ENCODE measurements around the gene TRIB2. TPM values are rescaled to one million over a fixed set of nuclear protein-coding genes. Genes with fewer than 3 reads are reported as not detected.

The TRIB2 gene
- total and polyA plus RNA-seq, 2 donors (not counting 3 experiments of a cell fraction or from before 2014, with no cell fraction given) = 15.8 to 20.5 TPM

DNA sequence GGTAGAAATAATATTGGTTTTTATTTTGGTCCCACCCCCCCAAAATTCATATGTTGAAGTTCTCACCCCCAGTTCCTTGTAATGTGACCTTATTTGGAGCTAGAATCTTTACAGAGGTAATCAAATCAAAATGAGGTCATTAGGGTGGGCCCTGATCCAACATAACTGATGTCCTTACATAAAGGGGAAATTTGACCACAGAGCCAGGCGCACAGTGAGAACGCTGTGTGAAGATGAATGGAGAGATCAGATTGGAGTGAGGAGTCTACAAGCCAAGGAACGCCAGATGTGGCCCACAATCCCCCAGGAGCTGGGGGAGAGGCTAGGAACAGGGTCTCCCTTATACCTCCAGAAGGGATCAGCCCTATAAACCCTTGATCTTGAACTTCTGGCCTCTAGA, 31.6 kb upstream of the TRIB2 start:
- H3K79me2 ChIP-seq (ENCODE audit: control insufficient read depth, insufficient read depth, low read length) = no peaks in the 10 kb centered on the region
- H2AFZ ChIP-seq (ENCODE audit: low read depth, low read length) = no peak overlapping the region
- H3K27me3 ChIP-seq (ENCODE audit: control insufficient read depth in 2 of 2, insufficient read depth in 2 of 2, low read length in 2 of 2) = peaks cover 4 to 5% of the 10 kb centered on the region in 2 experiments
- H3K4me3 ChIP-seq (replicated peaks in 1 of 3; ENCODE audit: insufficient read depth in 1 of 3, low read depth in 1 of 3, low read length in 3 of 3) = no peak overlapping the region
- ChIA-PET POLR2A (no interaction called here), CTCF (interaction anchor here (1.1 kb wide), 1 partner anchor 9 kb away, joined by 3 read pairs; no protein-coding TSS in a partner anchor)
- no peak overlapping the region for H3K4me2 ChIP-seq (ENCODE audit: insufficient read depth, low read length)
- no peak for TF ChIP-seq FOS (IDR thresholded peaks at IDR 0.05; ENCODE audit: borderline replicate concordance, insufficient read depth, low read length)
- no peak for TF ChIP-seq JUN (IDR thresholded peaks at IDR 0.05; ENCODE audit: borderline replicate concordance, insufficient read depth, insufficient read length, low read depth)
- TF ChIP-seq, protein P1, sequence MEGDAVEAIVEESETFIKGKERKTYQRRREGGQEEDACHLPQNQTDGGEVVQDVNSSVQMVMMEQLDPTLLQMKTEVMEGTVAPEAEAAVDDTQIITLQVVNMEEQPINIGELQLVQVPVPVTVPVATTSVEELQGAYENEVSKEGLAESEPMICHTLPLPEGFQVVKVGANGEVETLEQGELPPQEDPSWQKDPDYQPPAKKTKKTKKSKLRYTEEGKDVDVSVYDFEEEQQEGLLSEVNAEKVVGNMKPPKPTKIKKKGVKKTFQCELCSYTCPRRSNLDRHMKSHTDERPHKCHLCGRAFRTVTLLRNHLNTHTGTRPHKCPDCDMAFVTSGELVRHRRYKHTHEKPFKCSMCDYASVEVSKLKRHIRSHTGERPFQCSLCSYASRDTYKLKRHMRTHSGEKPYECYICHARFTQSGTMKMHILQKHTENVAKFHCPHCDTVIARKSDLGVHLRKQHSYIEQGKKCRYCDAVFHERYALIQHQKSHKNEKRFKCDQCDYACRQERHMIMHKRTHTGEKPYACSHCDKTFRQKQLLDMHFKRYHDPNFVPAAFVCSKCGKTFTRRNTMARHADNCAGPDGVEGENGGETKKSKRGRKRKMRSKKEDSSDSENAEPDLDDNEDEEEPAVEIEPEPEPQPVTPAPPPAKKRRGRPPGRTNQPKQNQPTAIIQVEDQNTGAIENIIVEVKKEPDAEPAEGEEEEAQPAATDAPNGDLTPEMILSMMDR (IDR thresholded peaks at IDR 0.05; ENCODE audit: extremely low read depth in 1 of 2, insufficient read depth in 1 of 2, low read depth in 1 of 2, low read length in 2 of 2) = no peak
- no peak for TF ChIP-seq POLR2A (IDR thresholded peaks at IDR 0.05; ENCODE audit: low read depth, low read length)
- no peak for TF ChIP-seq EZH2 (IDR thresholded peaks at IDR 0.05; ENCODE audit: borderline replicate concordance, low read depth, low read length, severe bottlenecking)
- dilution Hi-C loops (cut with MboI; ENCODE audit: extremely low pct_ligation_motif_present, low sequenced_read_pairs) = no loop called here
- no peak overlapping the region for H3K9ac ChIP-seq (replicated peaks; ENCODE audit: extremely low read depth, insufficient read depth, low read length)
- BruUV-seq (replicated peaks) = no TSS peak
- no peaks in the 10 kb centered on the region for H3K9me3 ChIP-seq (replicated peaks; ENCODE audit: control insufficient read depth, insufficient read depth, low read length)
- no peaks in the 10 kb centered on the region for H3K4me1 ChIP-seq (ENCODE audit: control insufficient read depth, extremely low read depth, insufficient read depth, low read length)
- H3K27ac ChIP-seq (ENCODE audit: insufficient read depth, low read depth, low read length) = no peak overlapping the region
- DNase-seq (ENCODE audit: low read depth, low spot score) (no peak), FAIRE-seq (no peak)
- H3K36me3 ChIP-seq (ENCODE audit: control insufficient read depth in 2 of 2, extremely low read depth in 1 of 2, insufficient read depth in 2 of 2, low read length in 2 of 2) = no peaks in the 10 kb centered on the region
- intact Hi-C loops (cut with micrococcal nuclease) = no loop called here
- no peaks in the 10 kb centered on the region for H3K9me1 ChIP-seq (replicated peaks; ENCODE audit: control insufficient read depth, extremely low read depth, insufficient read depth, low read length)
- no peaks in the 10 kb centered on the region for H4K20me1 ChIP-seq (replicated peaks; ENCODE audit: control insufficient read depth, extremely low read depth, insufficient read depth, low read length)

DNA sequence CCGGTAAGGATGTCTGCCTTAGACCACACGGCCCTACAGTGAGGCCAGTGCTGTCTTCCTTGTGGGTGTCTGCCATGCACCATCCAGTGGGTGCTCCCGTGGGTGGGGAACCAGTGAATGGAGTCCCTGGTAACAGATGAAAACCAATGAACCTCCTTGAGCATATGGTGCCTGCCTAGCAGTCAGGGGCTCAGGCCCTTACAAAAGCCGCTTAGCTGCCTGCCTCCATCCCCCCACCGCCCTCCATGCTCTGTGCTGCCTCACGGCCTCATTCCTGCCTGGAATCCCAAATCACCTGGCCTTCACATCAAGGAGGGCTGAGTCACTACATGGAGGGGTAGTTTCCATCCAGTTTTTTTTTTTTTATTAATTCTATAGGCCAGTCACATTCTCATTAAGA, 30.8 kb upstream of the TRIB2 start:
- Histone ChIP-seq H3K9me3 (replicated peaks; ENCODE audit: control insufficient read depth, insufficient read depth, low read length) (no peaks in the 10 kb centered on the region), H3K79me2 (ENCODE audit: control insufficient read depth, insufficient read depth, low read length) (no peaks in the 10 kb centered on the region), H3K4me2 (ENCODE audit: insufficient read depth, low read length) (no peak overlapping the region), H3K27me3 (ENCODE audit: control insufficient read depth in 2 of 2, insufficient read depth in 2 of 2, low read length in 2 of 2) (peaks cover 4 to 5% of the 10 kb centered on the region in 2 experiments), H3K27ac (ENCODE audit: insufficient read depth, low read depth, low read length) (no peak overlapping the region), H2AFZ (ENCODE audit: low read depth, low read length) (no peak overlapping the region), H3K9ac (replicated peaks; ENCODE audit: extremely low read depth, insufficient read depth, low read length) (no peak overlapping the region), H4K20me1 (replicated peaks; ENCODE audit: control insufficient read depth, extremely low read depth, insufficient read depth, low read length) (no peaks in the 10 kb centered on the region), H3K36me3 (ENCODE audit: control insufficient read depth in 2 of 2, extremely low read depth in 1 of 2, insufficient read depth in 2 of 2, low read length in 2 of 2) (no peaks in the 10 kb centered on the region), H3K9me1 (replicated peaks; ENCODE audit: control insufficient read depth, extremely low read depth, insufficient read depth, low read length) (no peaks in the 10 kb centered on the region), H3K4me1 (ENCODE audit: control insufficient read depth, extremely low read depth, insufficient read depth, low read length) (no peaks in the 10 kb centered on the region), H3K4me3 (replicated peaks in 1 of 3; ENCODE audit: insufficient read depth in 1 of 3, low read depth in 1 of 3, low read length in 3 of 3) (no peak overlapping the region)
- POLR2A ChIA-PET = no interaction called here
- FAIRE-seq = no peak
- TF ChIP-seq GATA2 (IDR thresholded peaks at IDR 0.05; ENCODE audit: insufficient read depth, insufficient read length, low read depth, low read length) (no peak), POLR2A (IDR thresholded peaks at IDR 0.05; ENCODE audit: low read depth, low read length) (no peak), FOS (IDR thresholded peaks at IDR 0.05; ENCODE audit: borderline replicate concordance, insufficient read depth, low read length) (no peak), JUN (IDR thresholded peaks at IDR 0.05; ENCODE audit: borderline replicate concordance, insufficient read depth, insufficient read length, low read depth) (no peak), EZH2 (IDR thresholded peaks at IDR 0.05; ENCODE audit: borderline replicate concordance, low read depth, low read length, severe bottlenecking) (no peak)
- TF ChIP-seq, protein P2, sequence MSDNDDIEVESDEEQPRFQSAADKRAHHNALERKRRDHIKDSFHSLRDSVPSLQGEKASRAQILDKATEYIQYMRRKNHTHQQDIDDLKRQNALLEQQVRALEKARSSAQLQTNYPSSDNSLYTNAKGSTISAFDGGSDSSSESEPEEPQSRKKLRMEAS (IDR thresholded peaks at IDR 0.05; ENCODE audit: insufficient read depth, insufficient read length) = no peak
- TF ChIP-seq, protein P1 (IDR thresholded peaks at IDR 0.05; ENCODE audit: extremely low read depth in 1 of 2, insufficient read depth in 1 of 2, low read depth in 1 of 2, low read length in 2 of 2) = no peak
- intact Hi-C loops (cut with micrococcal nuclease) (no loop called here), dilution Hi-C loops (cut with MboI; ENCODE audit: extremely low pct_ligation_motif_present, low sequenced_read_pairs) (no loop called here)
- CTCF ChIA-PET = no interaction called here
- no TSS peak for BruUV-seq (replicated peaks)
- no peak for DNase-seq (ENCODE audit: low read depth, low spot score)
